Caco-2 (cell line): Measurements from ENCODE around the gene TMEM132A. TPM values are rescaled to one million over a fixed set of nuclear protein-coding genes. Genes with fewer than 3 reads are reported as not detected.

Experiments used
- BruUV-seq: library from RNA; stranded (reverse); fragments of 400-500 nt; replicated peaks from 2 replicates; lab custom pipeline; 2021; lab: Mats Ljungman, UMichigan
- CTCF ChIA-PET: fragments of 300-600 bp; sonication (Branson Sonifier 250); formaldehyde crosslinking; loops from one replicate; lab custom pipeline; 2022; ENCODE audit warnings: antibody characterized with exemption; lab: Charles Lee
- POLR2A ChIA-PET: fragments of 300-600 bp; sonication (Branson Sonifier 250); formaldehyde crosslinking; loops from one replicate; lab custom pipeline; 2022; ENCODE audit warnings: antibody characterized with exemption; lab: Charles Lee
- DNase-seq, 2 experiments: peaks; one replicate each; pipeline versions ENCODE4 v3.0.0 to v3.0.0-alpha.2; 2020 to 2022
- H3K27me3 ChIP-seq: replicated peaks from 2 replicates; pipeline ENCODE4 v1.6.0; 2011; ENCODE audit warnings: low read length; ENCODE audit not compliant: control insufficient read depth, insufficient read depth
- H3K36me3 ChIP-seq: 2 replicates; pipeline ENCODE4 v1.5.1; 2011; ENCODE audit warnings: low read length; ENCODE audit not compliant: control insufficient read depth, insufficient read depth
- H3K4me1 ChIP-seq: fragments of 250-450 bp; sonication (Bioruptor Pico); 2 replicates; pipeline ENCODE4 v1.5.1; 2020; ENCODE audit warnings: mild to moderate bottlenecking
- H3K4me3 ChIP-seq: 2 replicates; pipeline ENCODE4 v1.5.1; 2011; ENCODE audit warnings: low read depth, mild to moderate bottlenecking, control low read depth, low read length
- H3K9me3 ChIP-seq: fragments of 250-450 bp; sonication (Bioruptor Pico); 2 replicates; pipeline ENCODE4 v1.5.1; 2020; ENCODE audit warnings: mild to moderate bottlenecking, moderate library complexity
- H3K27ac Mint-ChIP-seq: one replicate; pipeline ENCODE4 v1.8.0; 2022; ENCODE audit warnings: mixed read lengths; ENCODE audit not compliant: unreplicated experiment
- H3K27me3 Mint-ChIP-seq: one replicate; pipeline ENCODE4 v1.8.0; 2022; ENCODE audit warnings: mixed read lengths; ENCODE audit not compliant: insufficient read depth, unreplicated experiment
- H3K36me3 Mint-ChIP-seq: one replicate; pipeline ENCODE4 v1.8.0; 2022; ENCODE audit warnings: mild to moderate bottlenecking, mixed read lengths; ENCODE audit not compliant: insufficient read depth, unreplicated experiment
- H3K4me1 Mint-ChIP-seq: one replicate; pipeline ENCODE4 v1.8.0; 2022; ENCODE audit warnings: low read depth, mixed read lengths; ENCODE audit not compliant: unreplicated experiment
- H3K4me3 Mint-ChIP-seq: one replicate; pipeline ENCODE4 v1.8.0; 2022; ENCODE audit warnings: mild to moderate bottlenecking, moderate library complexity, mixed read lengths; ENCODE audit not compliant: unreplicated experiment
- H3K9me3 Mint-ChIP-seq: one replicate; pipeline ENCODE4 v1.8.0; 2022; ENCODE audit warnings: mixed read lengths; ENCODE audit not compliant: unreplicated experiment
- intact Hi-C: fragments of 100-400 bp; cut with micrococcal nuclease; formaldehyde crosslinking; loops from one replicate; pipeline ENCODE4 v1.10.0; 2022; ENCODE audit not compliant: unreplicated experiment
- total RNA-seq: library from RNA; stranded (reverse); gene quantifications from 2 replicates; pipeline ENCODE4 v1.2.3, GENCODE V29; 2022
- TF ChIP-seq, protein P1 (sequence below), 2 experiments: fragments of 200-600 bp in 1 of 2; IDR thresholded peaks; 1 replicate in 1 of 2; 2 replicates in 1 of 2; pipeline versions ENCODE4 v1.5.1 to v1.8.0; 2011 to 2022; ENCODE audit warnings: antibody characterized with exemption in 1 of 2, control low read depth in 1 of 2, inconsistent platforms in 1 of 2, low read depth in 1 of 2, low read length in 1 of 2, mild to moderate bottlenecking in 1 of 2, moderate library complexity in 1 of 2; ENCODE audit not compliant: insufficient read depth in 1 of 2, severe bottlenecking in 1 of 2, unreplicated experiment in 1 of 2

TMEM132A gene
- total RNA-seq, 1 experiment from 2014 or later, result 97.3 TPM

DNA sequence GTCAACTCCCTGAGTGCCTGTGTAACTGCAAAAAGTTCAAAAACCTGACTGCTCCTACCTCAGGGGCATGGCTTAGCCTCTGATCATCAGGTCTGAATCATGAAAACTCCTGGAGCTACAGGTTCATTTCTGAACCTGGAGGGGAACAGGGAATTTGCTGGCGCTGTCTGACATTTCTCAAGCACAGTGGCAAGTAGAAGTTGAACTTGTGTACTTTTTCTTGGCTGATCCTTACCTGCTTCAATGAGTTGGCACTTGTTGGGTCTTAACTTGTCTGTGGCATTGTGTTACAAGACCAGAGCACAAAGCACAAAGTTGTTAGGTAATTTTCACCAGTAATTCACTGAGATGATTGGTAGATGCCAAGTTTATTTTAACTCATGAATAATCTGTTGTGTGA, 7.0 kb upstream of the TMEM132A start:
- ChIA-PET CTCF (interaction anchor here (0.9 kb wide), 1 partner anchor 30 kb away, joined by 3 read pairs; no protein-coding TSS in a partner anchor), POLR2A (no interaction called here)
- no TSS peak for BruUV-seq

DNA sequence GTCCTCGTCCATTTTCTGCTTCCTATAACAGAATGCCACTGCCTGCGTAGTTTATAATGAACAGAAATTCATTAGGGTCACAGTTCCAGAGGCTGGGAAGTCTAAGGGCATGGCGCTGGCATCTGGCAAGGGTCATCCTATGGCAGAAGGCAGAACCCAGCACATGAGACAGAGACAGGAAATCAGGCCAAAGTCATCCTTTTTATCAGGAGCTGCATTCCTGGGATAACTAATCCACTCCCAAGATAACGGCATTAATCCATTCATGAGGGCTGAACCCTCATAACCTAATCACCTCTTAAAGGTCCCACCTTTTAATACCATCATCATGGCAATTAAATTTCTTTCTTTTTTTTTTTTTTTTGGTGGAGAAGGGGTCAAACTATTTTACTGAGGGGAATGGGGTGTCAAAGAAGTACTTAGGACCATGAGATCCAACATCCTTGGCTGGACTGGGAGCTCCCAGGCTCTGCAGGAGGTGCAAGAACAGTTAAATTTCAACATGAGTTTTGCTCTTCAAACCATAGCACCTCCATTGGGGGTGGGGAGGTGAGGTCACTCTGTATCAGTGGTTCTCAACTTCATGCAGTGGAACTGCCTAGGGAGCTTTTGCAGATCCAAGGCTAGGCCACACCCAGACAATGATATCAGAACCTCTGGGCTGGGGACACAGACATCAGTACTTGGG, 5.9 kb upstream of the TMEM132A start:
- H3K27me3 Mint-ChIP-seq, result no peaks in the 10 kb centered on the region
- BruUV-seq, result no TSS peak
- no peak overlapping the region for H3K4me3 Mint-ChIP-seq
- Histone ChIP-seq H3K4me3 (no peak overlapping the region), H3K27me3 (no peaks in the 10 kb centered on the region), H3K9me3 (no peaks in the 10 kb centered on the region), H3K36me3 (no peaks in the 10 kb centered on the region), H3K4me1 (peaks cover 24% of the 10 kb centered on the region)
- peaks cover 29% of the 10 kb centered on the region for H3K36me3 Mint-ChIP-seq
- peaks cover 7% of the 10 kb centered on the region for H3K4me1 Mint-ChIP-seq
- POLR2A ChIA-PET, result no interaction called here
- CTCF ChIA-PET, result no interaction called here
- intact Hi-C loops, result loop anchor here (5.0 kb wide), 1 partner anchor 209 kb away; no protein-coding TSS in a partner anchor
- no peaks in the 10 kb centered on the region for H3K9me3 Mint-ChIP-seq
- DNase-seq, result peak in 1 of 2 experiments; percentile 44
- TF ChIP-seq, protein P1, sequence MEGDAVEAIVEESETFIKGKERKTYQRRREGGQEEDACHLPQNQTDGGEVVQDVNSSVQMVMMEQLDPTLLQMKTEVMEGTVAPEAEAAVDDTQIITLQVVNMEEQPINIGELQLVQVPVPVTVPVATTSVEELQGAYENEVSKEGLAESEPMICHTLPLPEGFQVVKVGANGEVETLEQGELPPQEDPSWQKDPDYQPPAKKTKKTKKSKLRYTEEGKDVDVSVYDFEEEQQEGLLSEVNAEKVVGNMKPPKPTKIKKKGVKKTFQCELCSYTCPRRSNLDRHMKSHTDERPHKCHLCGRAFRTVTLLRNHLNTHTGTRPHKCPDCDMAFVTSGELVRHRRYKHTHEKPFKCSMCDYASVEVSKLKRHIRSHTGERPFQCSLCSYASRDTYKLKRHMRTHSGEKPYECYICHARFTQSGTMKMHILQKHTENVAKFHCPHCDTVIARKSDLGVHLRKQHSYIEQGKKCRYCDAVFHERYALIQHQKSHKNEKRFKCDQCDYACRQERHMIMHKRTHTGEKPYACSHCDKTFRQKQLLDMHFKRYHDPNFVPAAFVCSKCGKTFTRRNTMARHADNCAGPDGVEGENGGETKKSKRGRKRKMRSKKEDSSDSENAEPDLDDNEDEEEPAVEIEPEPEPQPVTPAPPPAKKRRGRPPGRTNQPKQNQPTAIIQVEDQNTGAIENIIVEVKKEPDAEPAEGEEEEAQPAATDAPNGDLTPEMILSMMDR (IDR thresholded peaks at IDR 0.05; ENCODE audit: insufficient read depth in 1 of 2, low read depth in 1 of 2, low read length in 1 of 2, severe bottlenecking in 1 of 2, unreplicated experiment in 1 of 2), result no peak
- no peak overlapping the region for H3K27ac Mint-ChIP-seq

More for the DNA sequence above, 7.0 kb upstream of the TMEM132A start:
- no peaks in the 10 kb centered on the region for H3K36me3 ChIP-seq
- intact Hi-C loops, result loop anchor here (5.0 kb wide), 1 partner anchor 210 kb away; no protein-coding TSS in a partner anchor
- TF ChIP-seq, protein P1 (IDR thresholded peaks at IDR 0.05; ENCODE audit: insufficient read depth in 1 of 2, low read depth in 1 of 2, low read length in 1 of 2, severe bottlenecking in 1 of 2, unreplicated experiment in 1 of 2), result no peak
- H3K4me3 ChIP-seq, result no peak overlapping the region
- Mint-ChIP-seq H3K4me3 (no peak overlapping the region), H3K27ac (no peak overlapping the region), H3K27me3 (no peaks in the 10 kb centered on the region), H3K36me3 (peaks cover 25% of the 10 kb centered on the region), H3K9me3 (no peaks in the 10 kb centered on the region), H3K4me1 (peaks cover 7% of the 10 kb centered on the region)
- no peak for DNase-seq
- H3K4me1 ChIP-seq, result peaks cover 28% of the 10 kb centered on the region
- no peaks in the 10 kb centered on the region for H3K27me3 ChIP-seq
- no peaks in the 10 kb centered on the region for H3K9me3 ChIP-seq

DNA sequence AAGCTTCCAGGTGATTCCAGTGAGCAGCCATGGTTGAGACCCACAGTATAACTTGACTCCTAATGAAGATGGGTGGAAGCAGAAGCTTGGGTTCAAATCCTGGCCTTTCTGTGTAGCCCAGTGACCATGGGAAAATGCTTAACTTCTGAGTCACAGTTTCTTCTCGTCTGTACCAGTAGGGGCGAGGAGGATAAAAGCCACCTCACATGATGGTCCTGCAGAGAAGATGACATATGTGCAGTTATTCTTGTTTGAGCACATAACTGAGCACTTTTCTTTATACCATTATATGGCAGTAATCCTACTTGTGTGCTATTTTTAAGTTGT, 5.4 kb upstream of the TMEM132A start:
- Histone ChIP-seq H3K9me3 (no peaks in the 10 kb centered on the region), H3K4me3 (no peak overlapping the region), H3K4me1 (peaks cover 22% of the 10 kb centered on the region), H3K27me3 (no peaks in the 10 kb centered on the region), H3K36me3 (no peaks in the 10 kb centered on the region)
- TF ChIP-seq, protein P1 (IDR thresholded peaks at IDR 0.05; ENCODE audit: insufficient read depth in 1 of 2, low read depth in 1 of 2, low read length in 1 of 2, severe bottlenecking in 1 of 2, unreplicated experiment in 1 of 2), result no peak
- no peak for DNase-seq
- intact Hi-C loops, result loop anchor here (5.0 kb wide), 1 partner anchor 208 kb away; no protein-coding TSS in a partner anchor
- POLR2A ChIA-PET, result no interaction called here
- peaks cover 27% of the 10 kb centered on the region for H3K36me3 Mint-ChIP-seq
- H3K27me3 Mint-ChIP-seq, result no peaks in the 10 kb centered on the region
- CTCF ChIA-PET, result no interaction called here
- H3K4me3 Mint-ChIP-seq, result no peak overlapping the region
- H3K27ac Mint-ChIP-seq, result no peak overlapping the region
- H3K4me1 Mint-ChIP-seq, result peaks cover 7% of the 10 kb centered on the region
- no TSS peak for BruUV-seq
- H3K9me3 Mint-ChIP-seq, result no peaks in the 10 kb centered on the region
